HL-60/S4 treated with phorbol 12-myristate 13-acetate at 8.2 ng/mL for 4 days and 3 days (cell line): ENCODE data around the gene TCN2.
"Not testable (repeated sequence)": the region's sequence is repeated elsewhere in the genome, so short reads cannot be mapped to it uniquely, and the experiment has no call there.

Experiments used
- in situ Hi-C: fragments of 300-500 bp; cut with MboI; formaldehyde crosslinking; loops from 2 replicates; pipeline ENCODE4 v1.15.0; 2022; ENCODE audit warnings: low sequenced_read_pairs

TCN2 gene

GRCh38 chr22:30606455-30607299 lies at the start of gene TCN2:
Gene TCN2 (plus strand): TSS chr22:30607174. CDS start chr22:30607332, 158 bp downstream.
- in situ Hi-C loops, result no loop called here

- in situ Hi-C loops, result no loop called here
Measured at GRCh38 chr22:30557243-30557642, 49.7 kb upstream of the TCN2 start.

GRCh38 chr22:30559889-30560288 lies 47.1 kb upstream of the TCN2 start:
- in situ Hi-C loops, result no loop called here

GRCh38 chr22:30560643-30561202 lies 46.3 kb upstream of the TCN2 start:
- in situ Hi-C loops, result not testable (repeated sequence)

GRCh38 chr22:30561402-30562189 lies 45.4 kb upstream of the TCN2 start:
- in situ Hi-C loops, result no loop called here

- in situ Hi-C loops, result no loop called here
Measured at GRCh38 chr22:30562366-30562765, 44.6 kb upstream of the TCN2 start.

GRCh38 chr22:30564045-30564760 lies 42.8 kb upstream of the TCN2 start:
- in situ Hi-C loops, result no loop called here

- in situ Hi-C loops, result no loop called here
Measured at GRCh38 chr22:30564761-30565119, 42.2 kb upstream of the TCN2 start.

GRCh38 chr22:30565341-30565740 lies 41.6 kb upstream of the TCN2 start:
- in situ Hi-C loops, result no loop called here

GRCh38 chr22:30566125-30566524 lies 40.8 kb upstream of the TCN2 start:
- in situ Hi-C loops, result no loop called here

- in situ Hi-C loops, result not testable (repeated sequence)
Measured at GRCh38 chr22:30567277-30567676, 39.7 kb upstream of the TCN2 start.

- in situ Hi-C loops, result no loop called here
Measured at GRCh38 chr22:30568137-30568805, 38.7 kb upstream of the TCN2 start.

- in situ Hi-C loops, result no loop called here
Measured at GRCh38 chr22:30569674-30570202, 37.2 kb upstream of the TCN2 start.

GRCh38 chr22:30572210-30572609 lies 34.8 kb upstream of the TCN2 start:
- in situ Hi-C loops, result no loop called here

- in situ Hi-C loops, result no loop called here
Measured at GRCh38 chr22:30572840-30573593, 34.0 kb upstream of the TCN2 start.

- in situ Hi-C loops, result no loop called here
Measured at GRCh38 chr22:30573594-30574094, 33.3 kb upstream of the TCN2 start.

GRCh38 chr22:30574095-30574981 lies 32.6 kb upstream of the TCN2 start, which contains the start of gene GAL3ST1:
Gene GAL3ST1 (minus strand): TSS chr22:30574665. CDS start chr22:30557392, 17,273 bp downstream.
- in situ Hi-C loops, result no loop called here

GRCh38 chr22:30574997-30575671 lies 31.8 kb upstream of the TCN2 start:
- in situ Hi-C loops, result no loop called here
